ENCODE results near the gene PARVA.

PARVA gene

DNA sequence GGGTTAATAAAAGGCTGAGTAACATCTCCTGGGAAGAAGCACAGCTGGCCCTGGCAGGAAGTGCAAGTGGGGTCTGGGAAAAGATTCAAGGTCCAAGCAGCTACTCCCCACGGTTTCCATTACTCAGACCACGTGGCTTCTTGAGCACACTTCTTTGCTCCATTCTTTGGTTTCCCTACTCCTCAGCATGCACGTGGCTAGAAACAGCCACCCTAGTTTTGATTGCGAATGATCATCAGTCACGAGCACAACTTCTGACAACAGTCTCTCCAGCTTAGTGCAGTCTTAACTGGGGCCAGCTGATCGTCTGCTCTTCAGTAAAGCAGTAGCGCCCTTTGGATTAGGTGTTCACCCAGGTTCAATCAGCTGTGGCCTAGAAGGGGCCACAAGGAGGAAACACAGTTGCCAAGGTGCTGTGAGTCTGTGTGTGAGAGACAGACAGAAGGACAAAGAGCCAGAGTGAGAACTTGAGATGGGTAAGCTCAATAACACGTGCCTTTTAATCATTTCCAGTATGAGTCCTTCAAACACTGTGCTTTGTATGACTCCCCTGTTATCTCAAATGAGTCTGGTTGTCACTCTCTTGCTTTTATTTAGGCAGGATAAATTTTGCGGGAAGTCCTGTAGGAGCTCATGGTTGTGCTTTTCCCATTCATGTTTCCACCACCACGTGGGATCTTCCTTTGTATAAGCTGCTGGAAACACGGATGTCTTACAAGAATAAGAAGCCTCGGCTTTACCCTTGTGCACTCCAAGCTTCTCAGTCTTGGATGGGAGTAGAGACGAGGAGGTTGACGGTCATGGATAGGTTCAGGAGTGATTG lies 901 bp upstream of the PARVA start:
- DNase-seq = no peak

- no peak for DNase-seq
These were observed 638 bp downstream of the PARVA start for GRCh38 chr11:12377824-12378593.

- DNase-seq = no peak
These were observed 3.4 kb downstream of the PARVA start for GRCh38 chr11:12380565-12381325.

GRCh38 chr11:12381875-12382274 lies 4.5 kb downstream of the PARVA start:
- DNase-seq = no peak

- no peak for DNase-seq
These were observed 5.1 kb downstream of the PARVA start for GRCh38 chr11:12382451-12382850.

- no peak for DNase-seq
These were observed 8.9 kb downstream of the PARVA start for GRCh38 chr11:12386309-12386708.

DNA sequence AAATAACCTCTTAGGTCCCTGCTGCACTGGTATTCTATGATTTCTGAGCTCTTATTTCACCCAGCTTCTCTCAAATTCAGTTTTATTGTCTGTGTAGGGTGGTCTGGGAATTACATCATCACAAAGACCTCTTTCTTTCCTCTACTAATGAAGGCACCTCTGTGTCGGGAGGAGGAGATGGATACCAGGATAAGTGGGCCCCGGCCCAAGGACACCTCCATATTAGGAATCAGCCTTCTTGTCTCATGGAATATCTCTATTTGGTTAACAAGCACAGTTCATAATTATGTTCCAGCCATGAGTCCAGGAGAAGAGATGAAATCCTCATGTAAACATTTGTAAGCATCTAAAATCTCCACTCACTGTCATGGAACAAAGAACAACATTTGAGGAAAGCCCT lies 9.4 kb downstream of the PARVA start:
- no peak for DNase-seq

DNA sequence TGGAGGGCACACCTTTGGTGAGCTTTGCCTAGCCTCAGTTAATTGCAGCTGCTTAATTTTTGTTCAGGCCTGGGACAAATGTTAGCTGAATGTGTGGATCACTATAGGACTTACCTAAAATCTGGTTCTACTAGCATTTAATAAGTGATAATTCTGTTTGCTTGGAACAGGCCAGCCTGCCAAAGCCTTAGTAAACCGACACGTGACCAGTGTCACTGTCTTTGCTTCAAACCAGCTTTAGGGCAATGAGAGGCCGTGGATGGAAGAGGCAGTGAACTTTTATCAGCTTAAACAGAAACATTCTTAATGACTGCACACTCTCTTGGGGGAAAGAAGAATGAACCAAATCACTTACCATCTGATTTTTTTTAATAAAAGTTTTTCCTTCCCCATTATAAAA lies 10.8 kb downstream of the PARVA start:
- no peak for DNase-seq

DNA sequence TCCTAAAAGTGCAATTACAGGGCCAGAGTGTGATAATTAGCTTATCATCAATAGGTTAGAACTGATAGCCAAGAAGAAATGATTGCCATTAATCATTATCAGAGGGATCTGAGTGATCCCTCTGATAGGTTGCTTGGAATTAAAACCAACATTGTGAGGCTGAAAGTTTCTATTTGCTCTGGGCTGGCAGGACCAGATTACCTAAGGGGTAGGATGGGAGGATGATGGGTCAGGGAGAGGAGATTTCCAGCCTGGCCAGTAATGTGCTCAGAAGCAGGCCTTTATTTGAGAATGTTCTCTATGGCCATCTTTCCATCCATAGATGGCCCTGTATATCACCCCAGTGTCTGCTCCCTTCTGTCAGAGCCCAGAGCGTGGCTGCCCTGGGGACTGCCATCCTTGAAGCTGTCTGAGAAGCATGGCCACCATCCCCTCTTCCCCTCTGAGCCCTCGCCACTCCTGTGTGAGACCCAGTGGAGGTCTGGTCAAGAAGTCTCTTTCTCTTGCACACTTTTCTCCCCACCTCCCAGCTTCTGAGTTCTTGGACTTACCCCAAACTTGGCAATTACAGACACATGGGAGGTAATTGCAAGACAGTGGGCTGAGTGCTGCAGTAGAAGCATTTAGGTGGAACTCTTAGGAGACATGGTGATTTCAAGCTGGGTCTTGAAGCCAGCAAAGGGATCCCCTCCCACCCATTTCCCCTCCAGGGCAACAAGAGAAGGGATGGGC lies 11.7 kb downstream of the PARVA start:
- no peak for DNase-seq

- DNase-seq = no peak
These were observed 12.6 kb downstream of the PARVA start for GRCh38 chr11:12389676-12390657.

GRCh38 chr11:12390687-12391110 lies 13.3 kb downstream of the PARVA start:
- no peak for DNase-seq

GRCh38 chr11:12392672-12393071 lies 15.3 kb downstream of the PARVA start:
- DNase-seq = no peak

DNA sequence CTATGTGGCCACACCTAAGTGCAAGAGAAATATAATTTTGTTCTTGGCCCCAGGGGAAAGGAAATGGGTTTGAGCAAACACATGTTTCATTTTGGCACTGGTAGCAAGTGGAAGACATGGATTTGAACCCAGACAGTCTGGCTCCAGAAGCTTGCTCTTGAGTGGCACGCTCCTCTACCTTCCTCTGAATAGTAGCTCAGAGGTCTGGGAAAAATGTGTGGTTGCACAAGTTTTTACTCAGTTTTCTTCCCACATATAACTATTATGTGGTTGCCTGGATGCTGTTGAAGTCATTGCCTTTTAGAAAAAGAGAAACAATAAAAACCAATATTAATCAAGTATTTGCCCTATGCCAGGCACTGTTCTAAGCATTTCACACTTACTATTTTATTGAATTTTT lies 16.3 kb downstream of the PARVA start:
- no peak for DNase-seq

- no peak for DNase-seq
These were observed 17.2 kb downstream of the PARVA start for GRCh38 chr11:12394601-12395000.

GRCh38 chr11:12395333-12395732 lies 18.0 kb downstream of the PARVA start:
- DNase-seq = no peak

DNA sequence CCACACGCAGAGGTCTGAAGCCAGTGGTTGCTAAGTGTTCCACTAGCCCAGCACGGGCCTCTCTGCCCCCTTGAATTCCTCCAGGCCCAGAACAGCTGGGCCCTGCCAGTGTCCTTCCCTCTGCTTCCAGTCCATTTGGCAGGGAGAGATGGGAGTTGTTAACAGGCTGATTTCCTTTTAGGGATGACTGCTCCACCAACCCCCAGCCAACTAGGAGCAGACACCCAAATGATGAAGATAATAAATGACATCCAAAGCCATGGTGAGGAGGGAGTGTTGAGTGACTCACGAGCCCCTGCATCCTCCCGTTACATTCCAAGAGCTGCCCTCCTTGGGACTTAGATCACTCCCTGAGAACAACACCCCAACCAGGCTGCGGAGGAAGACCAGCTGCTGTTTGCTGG lies 20.6 kb downstream of the PARVA start:
- DNase-seq = no peak

DNA sequence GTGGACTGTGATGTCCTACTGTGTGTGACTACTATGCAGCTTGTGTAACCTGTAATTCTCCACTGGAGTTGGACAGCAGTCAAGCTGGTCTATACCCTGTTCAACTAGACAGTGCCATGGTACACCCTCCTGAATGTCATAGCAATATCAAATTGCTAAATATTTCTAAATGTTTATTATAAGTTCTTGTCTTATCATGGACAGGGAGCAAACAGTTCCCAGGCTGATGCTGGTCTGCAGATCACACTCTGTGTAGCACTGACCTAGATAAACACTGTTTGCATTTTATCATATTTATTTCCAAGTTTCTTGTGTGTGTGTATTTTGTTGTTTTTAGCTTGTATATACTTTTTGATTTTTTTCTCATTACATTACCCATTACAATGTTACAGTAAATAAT lies 22.0 kb downstream of the PARVA start:
- DNase-seq = no peak

- DNase-seq = no peak
These were observed 24.7 kb downstream of the PARVA start for GRCh38 chr11:12402025-12402424.

DNA sequence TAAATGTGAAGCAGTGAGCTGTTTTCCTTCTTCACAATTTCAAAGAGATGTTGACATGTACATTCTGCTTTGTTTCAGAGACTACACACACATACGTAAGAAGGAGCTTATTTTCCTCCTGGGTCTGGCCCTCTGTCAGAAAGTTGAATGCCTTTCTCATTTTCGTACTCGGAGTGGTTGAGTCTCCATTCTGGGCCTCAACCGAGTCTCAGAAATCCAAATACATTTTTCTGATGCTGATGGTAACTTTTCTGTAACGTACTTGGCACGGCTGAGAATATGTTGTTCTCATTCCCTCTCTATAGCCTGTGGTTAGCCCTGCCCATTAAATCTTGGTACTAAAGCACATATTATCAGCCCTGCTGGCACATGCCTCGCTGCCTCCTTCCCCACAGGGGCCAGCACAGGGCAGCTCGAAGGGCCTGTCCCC lies 25.3 kb downstream of the PARVA start:
- no peak for DNase-seq

DNA sequence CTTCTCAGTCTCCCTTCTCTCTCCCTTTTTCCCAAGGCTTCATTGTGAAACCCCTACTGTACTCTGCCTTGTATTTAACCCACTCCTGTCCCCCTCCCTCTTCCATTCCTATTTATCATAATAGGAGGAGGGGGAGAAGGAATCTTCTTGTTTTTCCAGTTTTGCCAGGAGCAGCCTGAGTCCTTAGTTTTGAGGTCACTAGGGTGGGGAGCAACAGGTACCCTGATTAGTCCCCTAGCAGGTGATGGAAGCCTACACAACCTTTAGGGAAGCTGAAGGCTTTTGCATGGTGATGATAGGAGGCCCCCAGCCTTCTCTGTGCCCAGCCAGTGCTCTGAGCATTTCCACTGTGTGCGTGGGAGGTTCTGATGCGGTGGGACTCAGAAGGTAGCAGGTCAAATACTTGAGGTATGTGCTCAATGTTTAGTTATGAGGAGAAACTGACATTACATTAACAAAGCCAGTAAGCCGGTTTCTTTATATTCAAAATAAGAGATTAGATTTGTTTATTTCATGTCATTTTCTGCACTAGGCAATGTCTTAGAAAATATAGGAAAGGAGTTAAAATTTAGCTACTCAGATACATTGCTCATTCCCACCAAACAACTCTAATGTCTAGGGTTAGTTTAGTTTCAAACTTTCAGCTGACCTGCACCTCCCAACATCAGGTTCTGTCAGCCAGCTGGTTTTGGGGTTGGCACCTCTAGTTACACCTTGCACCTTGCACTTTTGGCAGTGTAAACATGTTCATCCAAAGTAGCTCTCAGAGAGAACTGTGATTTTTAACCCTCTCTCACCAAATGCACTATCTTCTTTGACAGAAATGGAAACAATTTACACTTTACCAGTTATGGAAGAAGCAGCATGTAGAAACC lies 26.0 kb downstream of the PARVA start:
- DNase-seq = no peak

DNA sequence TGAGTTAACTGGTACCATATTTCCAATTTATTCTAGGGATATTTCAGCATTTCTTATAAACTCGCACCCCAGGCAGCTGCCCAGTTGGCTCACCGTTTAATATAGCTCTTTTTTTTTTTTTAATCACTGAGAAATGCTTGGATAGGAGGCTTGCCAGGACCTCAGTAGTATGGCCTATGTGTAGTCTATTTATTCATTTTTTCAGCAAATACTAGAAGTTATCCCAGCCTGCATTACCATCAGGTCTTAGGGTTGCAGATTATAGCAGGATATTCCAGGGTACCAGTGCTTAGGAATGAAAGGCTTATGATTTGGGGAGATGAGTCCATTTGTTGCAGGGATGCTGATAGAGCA lies 26.6 kb downstream of the PARVA start:
- no peak for DNase-seq
